ENCODE data around the gene KLF5.

The KLF5 gene

DNA sequence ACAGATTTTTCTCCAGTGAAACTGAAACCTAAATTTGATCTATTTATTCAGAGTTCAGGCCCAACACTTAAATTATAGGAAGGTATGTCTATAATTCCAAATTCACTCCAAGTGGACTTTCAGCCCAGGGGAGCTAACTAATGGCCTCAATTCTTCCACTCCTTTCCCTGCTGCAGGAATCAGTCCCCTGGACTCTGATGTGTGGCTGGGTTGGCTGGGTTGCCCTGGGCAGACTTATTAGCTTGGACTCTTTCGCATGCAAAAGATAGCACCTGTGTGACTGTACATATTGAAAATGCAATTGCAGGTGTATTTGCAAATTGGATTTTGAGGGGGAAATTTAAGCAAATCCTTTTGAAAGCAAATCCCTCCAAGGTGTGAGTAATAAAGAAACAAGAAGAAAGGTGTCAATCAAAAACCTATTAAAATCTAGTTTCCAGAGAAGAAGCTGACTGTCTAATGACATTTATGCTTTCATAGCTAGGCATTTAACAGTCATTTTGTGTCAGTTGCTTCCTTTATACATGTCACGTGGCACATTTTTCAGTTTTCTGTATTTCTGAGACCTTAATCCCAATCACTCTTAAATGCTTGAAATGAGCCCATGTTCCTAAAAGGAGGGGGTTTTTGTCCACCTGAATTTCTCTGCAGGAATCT is 42.7 kb downstream of the KLF5 start:
- Histone ChIP-seq H3K79me2 (ENCODE audit: low read length) (no peaks in the 10 kb centered on the region), H3F3A (ENCODE audit: insufficient read depth, low read length) (no peaks in the 10 kb centered on the region), H4K20me1 (ENCODE audit: insufficient read depth, low read length) (no peaks in the 10 kb centered on the region), H3K27me3 (replicated peaks; ENCODE audit: insufficient read depth, low read length) (no peaks in the 10 kb centered on the region), H3K27ac (ENCODE audit: low read length) (no peak overlapping the region), H3K9me3 (replicated peaks; ENCODE audit: insufficient read depth, low read length) (no peaks in the 10 kb centered on the region), H3K36me3 (replicated peaks; ENCODE audit: insufficient read depth, low read length) (no peaks in the 10 kb centered on the region), H3K4me1 (ENCODE audit: low read length) (no peaks in the 10 kb centered on the region), H3K4me2 (ENCODE audit: low read depth, low read length) (no peak overlapping the region), H2AFZ (ENCODE audit: low read length) (no peak overlapping the region), H3K4me3 (ENCODE audit: low read length) (no peak overlapping the region), H3K9me2 (replicated peaks; ENCODE audit: insufficient read depth, low read length) (no peaks in the 10 kb centered on the region), H3K9ac (ENCODE audit: low read length) (no peak overlapping the region)
- no peak for DNase-seq
- no peak for TF ChIP-seq EZH2 (optimal IDR thresholded peaks at IDR 0.05; ENCODE audit: low read depth, low read length)
- no peak for TF ChIP-seq EZH2phosphoT487 (IDR thresholded peaks at IDR 0.05; ENCODE audit: low read length)

- Histone ChIP-seq H3K27me3 (replicated peaks; ENCODE audit: insufficient read depth, low read length) (no peaks in the 10 kb centered on the region), H3K9me2 (replicated peaks; ENCODE audit: insufficient read depth, low read length) (no peaks in the 10 kb centered on the region), H2AFZ (ENCODE audit: low read length) (no peak overlapping the region), H3K4me3 (ENCODE audit: low read length) (no peak overlapping the region), H3F3A (ENCODE audit: insufficient read depth, low read length) (no peaks in the 10 kb centered on the region), H3K79me2 (ENCODE audit: low read length) (no peaks in the 10 kb centered on the region), H4K20me1 (ENCODE audit: insufficient read depth, low read length) (no peaks in the 10 kb centered on the region), H3K36me3 (replicated peaks; ENCODE audit: insufficient read depth, low read length) (no peaks in the 10 kb centered on the region), H3K4me1 (ENCODE audit: low read length) (no peaks in the 10 kb centered on the region), H3K9ac (ENCODE audit: low read length) (no peak overlapping the region), H3K4me2 (ENCODE audit: low read depth, low read length) (no peak overlapping the region), H3K9me3 (replicated peaks; ENCODE audit: insufficient read depth, low read length) (no peaks in the 10 kb centered on the region), H3K27ac (ENCODE audit: low read length) (no peak overlapping the region)
- DNase-seq: no peak
- TF ChIP-seq, protein P1, sequence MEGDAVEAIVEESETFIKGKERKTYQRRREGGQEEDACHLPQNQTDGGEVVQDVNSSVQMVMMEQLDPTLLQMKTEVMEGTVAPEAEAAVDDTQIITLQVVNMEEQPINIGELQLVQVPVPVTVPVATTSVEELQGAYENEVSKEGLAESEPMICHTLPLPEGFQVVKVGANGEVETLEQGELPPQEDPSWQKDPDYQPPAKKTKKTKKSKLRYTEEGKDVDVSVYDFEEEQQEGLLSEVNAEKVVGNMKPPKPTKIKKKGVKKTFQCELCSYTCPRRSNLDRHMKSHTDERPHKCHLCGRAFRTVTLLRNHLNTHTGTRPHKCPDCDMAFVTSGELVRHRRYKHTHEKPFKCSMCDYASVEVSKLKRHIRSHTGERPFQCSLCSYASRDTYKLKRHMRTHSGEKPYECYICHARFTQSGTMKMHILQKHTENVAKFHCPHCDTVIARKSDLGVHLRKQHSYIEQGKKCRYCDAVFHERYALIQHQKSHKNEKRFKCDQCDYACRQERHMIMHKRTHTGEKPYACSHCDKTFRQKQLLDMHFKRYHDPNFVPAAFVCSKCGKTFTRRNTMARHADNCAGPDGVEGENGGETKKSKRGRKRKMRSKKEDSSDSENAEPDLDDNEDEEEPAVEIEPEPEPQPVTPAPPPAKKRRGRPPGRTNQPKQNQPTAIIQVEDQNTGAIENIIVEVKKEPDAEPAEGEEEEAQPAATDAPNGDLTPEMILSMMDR (IDR thresholded peaks at IDR 0.05; ENCODE audit: low read length): no peak
- TF ChIP-seq EZH2phosphoT487 (IDR thresholded peaks at IDR 0.05; ENCODE audit: low read length): no peak
- no peak for TF ChIP-seq EZH2 (optimal IDR thresholded peaks at IDR 0.05; ENCODE audit: low read depth, low read length)
These were observed 44.4 kb downstream of the KLF5 start for GRCh38 chr13:73103238-73103637.

DNA sequence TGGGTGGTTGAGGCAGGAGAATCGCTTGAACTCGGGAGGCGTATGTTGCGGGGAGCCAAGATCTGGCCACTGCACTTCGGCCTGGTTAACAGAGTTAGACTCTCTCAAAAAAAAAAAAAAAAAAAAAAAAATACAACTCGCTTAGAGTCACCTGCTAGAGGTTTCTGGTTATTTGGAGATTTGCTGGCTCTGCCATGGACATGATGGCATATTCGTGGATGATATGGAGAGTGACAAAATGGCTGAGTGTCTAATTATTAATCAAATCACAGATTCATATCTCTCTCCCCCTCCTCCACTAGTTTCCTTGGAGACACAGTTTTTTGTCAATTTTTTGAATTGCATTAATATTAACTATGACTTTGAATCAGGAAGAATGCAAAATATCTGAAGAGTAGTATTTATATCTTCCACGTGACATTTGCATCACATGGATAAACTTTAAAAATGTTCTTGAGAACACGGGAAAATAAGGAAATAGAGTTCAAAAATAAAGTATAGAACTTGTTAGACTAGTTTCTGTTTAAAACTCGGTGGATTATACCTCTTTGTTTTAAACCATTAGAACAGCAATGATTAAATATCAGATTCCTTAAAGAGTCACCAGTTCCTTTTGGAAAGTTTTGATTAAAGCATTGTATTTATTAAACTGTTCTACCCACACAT is 47.8 kb downstream of the KLF5 start:
- no peak overlapping the region for H3K4me2 ChIP-seq (ENCODE audit: low read depth, low read length)
- no peaks in the 10 kb centered on the region for H3K27me3 ChIP-seq (replicated peaks; ENCODE audit: insufficient read depth, low read length)
- H3F3A ChIP-seq (ENCODE audit: insufficient read depth, low read length): no peaks in the 10 kb centered on the region
- no peaks in the 10 kb centered on the region for H3K36me3 ChIP-seq (replicated peaks; ENCODE audit: insufficient read depth, low read length)
- no peak overlapping the region for H3K27ac ChIP-seq (ENCODE audit: low read length)
- DNase-seq: no peak
- no peaks in the 10 kb centered on the region for H3K9me3 ChIP-seq (replicated peaks; ENCODE audit: insufficient read depth, low read length)
- no peak overlapping the region for H3K9ac ChIP-seq (ENCODE audit: low read length)
- no peaks in the 10 kb centered on the region for H3K4me1 ChIP-seq (ENCODE audit: low read length)
- TF ChIP-seq, protein P1 (IDR thresholded peaks at IDR 0.05; ENCODE audit: low read length): no peak
- TF ChIP-seq EZH2phosphoT487 (IDR thresholded peaks at IDR 0.05; ENCODE audit: low read length) (no peak), EZH2 (optimal IDR thresholded peaks at IDR 0.05; ENCODE audit: low read depth, low read length) (no peak)
- H2AFZ ChIP-seq (ENCODE audit: low read length): no peak overlapping the region
- H3K9me2 ChIP-seq (replicated peaks; ENCODE audit: insufficient read depth, low read length): no peaks in the 10 kb centered on the region
- no peaks in the 10 kb centered on the region for H4K20me1 ChIP-seq (ENCODE audit: insufficient read depth, low read length)
- H3K4me3 ChIP-seq (ENCODE audit: low read length): no peak overlapping the region
- H3K79me2 ChIP-seq (ENCODE audit: low read length): no peaks in the 10 kb centered on the region

DNA sequence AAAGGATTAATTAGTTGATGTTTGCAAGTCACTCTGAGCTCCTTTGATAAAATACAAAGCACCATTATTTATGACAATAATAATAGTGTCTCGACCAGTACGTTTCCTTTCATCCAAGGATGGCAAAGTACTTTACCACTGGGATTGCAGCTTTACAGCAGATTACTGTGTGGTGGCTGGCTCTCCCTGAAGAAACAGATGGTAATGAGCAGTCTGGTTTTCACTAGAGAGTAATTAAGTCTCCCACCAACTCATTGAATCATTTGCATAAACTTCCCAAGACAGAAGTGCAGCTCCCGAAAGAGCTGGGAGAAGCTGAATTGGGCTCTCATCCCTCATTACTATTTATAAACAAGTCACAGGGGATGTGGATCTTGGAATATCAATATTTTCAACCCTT is 48.7 kb downstream of the KLF5 start:
- Histone ChIP-seq H3K4me2 (ENCODE audit: low read depth, low read length) (no peak overlapping the region), H3K79me2 (ENCODE audit: low read length) (no peaks in the 10 kb centered on the region), H3F3A (ENCODE audit: insufficient read depth, low read length) (no peaks in the 10 kb centered on the region), H3K9me2 (replicated peaks; ENCODE audit: insufficient read depth, low read length) (no peaks in the 10 kb centered on the region), H3K9ac (ENCODE audit: low read length) (no peak overlapping the region), H4K20me1 (ENCODE audit: insufficient read depth, low read length) (no peaks in the 10 kb centered on the region), H3K27ac (ENCODE audit: low read length) (no peak overlapping the region), H3K4me3 (ENCODE audit: low read length) (no peak overlapping the region), H3K36me3 (replicated peaks; ENCODE audit: insufficient read depth, low read length) (no peaks in the 10 kb centered on the region), H3K27me3 (replicated peaks; ENCODE audit: insufficient read depth, low read length) (no peaks in the 10 kb centered on the region), H2AFZ (ENCODE audit: low read length) (no peak overlapping the region), H3K4me1 (ENCODE audit: low read length) (no peaks in the 10 kb centered on the region), H3K9me3 (replicated peaks; ENCODE audit: insufficient read depth, low read length) (no peaks in the 10 kb centered on the region)
- no peak for DNase-seq
- TF ChIP-seq EZH2 (optimal IDR thresholded peaks at IDR 0.05; ENCODE audit: low read depth, low read length) (no peak), EZH2phosphoT487 (IDR thresholded peaks at IDR 0.05; ENCODE audit: low read length) (no peak)
- TF ChIP-seq, protein P1 (IDR thresholded peaks at IDR 0.05; ENCODE audit: low read length): no peak

Measured in MM.1S (cell line).